Ovary (tissue), 9 donors: Measurements from ENCODE around the gene ELOVL1. TPM values are rescaled to one million over a fixed set of nuclear protein-coding genes. Genes with fewer than 3 reads are reported as not detected.

Experiments used
- DNase-seq, 5 donors: peaks; one replicate each; pipeline ENCODE4 v3.0.0-alpha.2; 2019 to 2020
- H3K27ac ChIP-seq, 2 donors: fragments of 200-600 bp; one replicate each; pipeline versions ENCODE4 v1.5.1 to v1.8.0; 2019 to 2022
- H3K27me3 ChIP-seq: fragments of 200-600 bp; one replicate; pipeline ENCODE4 v1.8.0; 2022
- H3K36me3 ChIP-seq: fragments of 200-600 bp; sonication (generic); one replicate; pipeline ENCODE4 v1.5.1; 2019
- H3K4me1 ChIP-seq: one replicate; pipeline ENCODE4 v1.8.1; 2013; ENCODE audit warnings: mild to moderate bottlenecking, moderate library complexity; ENCODE audit not compliant: insufficient read depth
- H3K4me3 ChIP-seq: fragments of 200-600 bp; sonication (generic); one replicate; pipeline ENCODE4 v1.5.1; 2017
- H3K9me3 ChIP-seq, 2 donors: fragments of 200-600 bp in 1 of 2; sonication (generic) in 1 of 2; one replicate each; pipeline versions ENCODE4 v1.5.1 to v1.8.1; 2013 to 2019; ENCODE audit warnings: mild to moderate bottlenecking in 1 of 2, moderate library complexity in 1 of 2
- EP300 ChIP-seq: sonication (generic); formaldehyde crosslinking; IDR thresholded peaks from one replicate; pipeline ENCODE4 v1.6.1; 2017; ENCODE audit warnings: antibody characterized with exemption
- POLR2A ChIP-seq: fragments of 450-650 bp; IDR thresholded peaks from one replicate; pipeline ENCODE4 v1.6.1; 2017; ENCODE audit warnings: antibody characterized with exemption, mild to moderate bottlenecking, moderate library complexity
- WGBS, 3 donors: extraction: QIAGEN DNeasy Blood & Tissue Kit in 1 of 3; methylation state at CpG; one replicate each; pipeline versions ENCODE4 v1.1.5 to v1.1.7; 2013 to 2017; 5-methylcytosine and 5-hydroxymethylcytosine counted together
- intact Hi-C, 4 donors: fragments of 100-400 bp; cut with DNase I; formaldehyde crosslinking; loops; one replicate each; pipeline versions ENCODE4 v1.11.0 to v1.15.1; 2022 to 2023
- polyA plus RNA-seq, 2 donors: library from polyadenylated mRNA; stranded (reverse); fragments of 200-250 nt in 1 of 2; fragments of 350-450 nt in 1 of 2; fragmentation: Illumina TruSeq in 1 of 2; extraction: RNeasy Lipid Tissue Mini Kit (QIAGEN cat#74804) in 1 of 2; gene quantifications; one replicate each; pipeline ENCODE4 v1.2.3, GENCODE V29; 2013 to 2014
- total RNA-seq, 7 donors: library from RNA; depleted of rRNA in 2 of 7; stranded (reverse); fragments of >200 nt in 2 of 7; fragmentation: NEBNext Ultra II Directional in 3 of 7; extraction: Animal tissue kit (Norgen Biotek cat#: 25700) in 3 of 7; gene quantifications; one replicate each; pipeline versions ENCODE4 v1.1.0 to v1.2.4, GENCODE V29; 2016 to 2023
- TF ChIP-seq, protein P1 (sequence below), 3 donors: fragments of 450-650 bp in 2 of 3; fragments of 200-600 bp in 1 of 3; IDR thresholded peaks; one replicate each; pipeline versions ENCODE4 v1.5.1 to v1.8.0; 2016 to 2022; ENCODE audit warnings: antibody characterized with exemption in 3 of 3, mild to moderate bottlenecking in 1 of 3
- donor health status: DM: no; HTN: no; CAD: no; lungs with moderate emphysema.
- donor health status: DM: no; HTN: no; CAD: no.
- donor health status: Bipolar disorder and iron deficiency.
- donor health status: DM: yes; HTN: yes; CAD: no.
- donor health status: DM: no; HTN: no; CAD: no.
- donor health status: DM: yes; HTN: yes; CAD: no.

ELOVL1 gene
- total and polyA plus RNA-seq, 9 donors = 10.0 to 130 (median 35.4) TPM

GRCh38 chr1:43365678-43366077, 2.1 kb downstream of the ELOVL1 start:
- intact Hi-C loops = loop anchor here in 1 of 4 donors (10.0 kb wide), 1 partner anchor 131 kb away; no protein-coding TSS in a partner anchor
- H3K4me3 ChIP-seq = no peak overlapping the region
- TF ChIP-seq POLR2A (no peak), EP300 (no peak)
- TF ChIP-seq, protein P1, sequence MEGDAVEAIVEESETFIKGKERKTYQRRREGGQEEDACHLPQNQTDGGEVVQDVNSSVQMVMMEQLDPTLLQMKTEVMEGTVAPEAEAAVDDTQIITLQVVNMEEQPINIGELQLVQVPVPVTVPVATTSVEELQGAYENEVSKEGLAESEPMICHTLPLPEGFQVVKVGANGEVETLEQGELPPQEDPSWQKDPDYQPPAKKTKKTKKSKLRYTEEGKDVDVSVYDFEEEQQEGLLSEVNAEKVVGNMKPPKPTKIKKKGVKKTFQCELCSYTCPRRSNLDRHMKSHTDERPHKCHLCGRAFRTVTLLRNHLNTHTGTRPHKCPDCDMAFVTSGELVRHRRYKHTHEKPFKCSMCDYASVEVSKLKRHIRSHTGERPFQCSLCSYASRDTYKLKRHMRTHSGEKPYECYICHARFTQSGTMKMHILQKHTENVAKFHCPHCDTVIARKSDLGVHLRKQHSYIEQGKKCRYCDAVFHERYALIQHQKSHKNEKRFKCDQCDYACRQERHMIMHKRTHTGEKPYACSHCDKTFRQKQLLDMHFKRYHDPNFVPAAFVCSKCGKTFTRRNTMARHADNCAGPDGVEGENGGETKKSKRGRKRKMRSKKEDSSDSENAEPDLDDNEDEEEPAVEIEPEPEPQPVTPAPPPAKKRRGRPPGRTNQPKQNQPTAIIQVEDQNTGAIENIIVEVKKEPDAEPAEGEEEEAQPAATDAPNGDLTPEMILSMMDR (IDR thresholded peaks at IDR 0.05) = no peak
- 78 to 87% (median 79%) methylated on average over 2 of the region's 2 CpGs for WGBS, 3 donors
- no peaks in the 10 kb centered on the region for H3K9me3 ChIP-seq
- H3K27me3 ChIP-seq = no peaks in the 10 kb centered on the region
- no peak overlapping the region for H3K27ac ChIP-seq
- H3K4me1 ChIP-seq = peaks cover 11% of the 10 kb centered on the region
- no peaks in the 10 kb centered on the region for H3K36me3 ChIP-seq
- DNase-seq = no peak

- intact Hi-C loops = loop anchor here in 1 of 4 donors (10.0 kb wide), 1 partner anchor 129 kb away; no protein-coding TSS in a partner anchor
- Histone ChIP-seq H3K36me3 (no peaks in the 10 kb centered on the region), H3K9me3 (no peaks in the 10 kb centered on the region), H3K27me3 (no peaks in the 10 kb centered on the region), H3K4me3 (no peak overlapping the region), H3K27ac (no peak overlapping the region), H3K4me1 (peaks cover 13% of the 10 kb centered on the region)
- WGBS, 3 donors = 70 to 77% (median 76%) methylated on average over 5 of the region's 5 CpGs
- DNase-seq = no peak
- TF ChIP-seq POLR2A (no peak), EP300 (no peak)
- TF ChIP-seq, protein P1 (IDR thresholded peaks at IDR 0.05) = no peak
Observed at GRCh38 chr1:43363935-43364525, 3.8 kb downstream of the ELOVL1 start.

DNA sequence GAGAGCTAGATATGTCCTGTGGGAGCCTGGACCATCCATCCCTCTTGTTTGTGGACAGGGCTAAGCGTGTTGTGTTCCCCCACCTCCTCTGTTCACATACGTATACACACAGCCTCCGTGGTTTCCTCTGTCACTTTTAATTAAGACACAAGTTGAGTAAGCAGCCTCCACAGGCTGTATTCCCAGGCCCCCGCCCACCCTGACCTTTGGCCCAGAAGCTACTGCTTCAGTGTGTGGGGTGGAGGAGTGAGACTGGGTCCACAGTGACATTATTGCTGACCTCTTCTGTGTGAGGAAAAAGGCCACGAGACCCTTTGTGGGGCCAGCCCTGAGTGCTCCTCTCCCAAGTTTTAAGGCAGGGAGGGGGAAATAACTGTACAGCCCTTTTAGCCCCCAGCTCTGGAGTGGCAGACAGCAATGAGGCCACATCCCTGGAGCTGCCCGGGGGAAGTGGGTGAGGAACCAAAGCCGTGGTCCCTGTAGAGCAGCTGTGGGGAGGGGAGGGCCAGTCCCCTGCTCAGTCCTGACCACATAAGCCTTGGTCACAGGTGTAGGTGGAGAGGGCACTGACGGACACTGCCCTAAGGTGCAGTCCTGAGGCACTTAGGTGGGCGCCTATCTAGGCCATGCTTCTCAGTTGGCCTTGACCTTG, 4.4 kb downstream of the ELOVL1 start:
- Histone ChIP-seq H3K36me3 (no peaks in the 10 kb centered on the region), H3K27ac (no peak overlapping the region), H3K9me3 (no peaks in the 10 kb centered on the region), H3K4me3 (no peak overlapping the region), H3K27me3 (no peaks in the 10 kb centered on the region), H3K4me1 (peaks cover 10% of the 10 kb centered on the region)
- DNase-seq = no peak
- no peak for TF ChIP-seq EP300
- TF ChIP-seq, protein P1 (IDR thresholded peaks at IDR 0.05) = no peak
- TF ChIP-seq POLR2A = no peak
- intact Hi-C loops = loop anchor here in 1 of 4 donors (10.0 kb wide), 1 partner anchor 129 kb away; no protein-coding TSS in a partner anchor
- WGBS, 3 donors = 72 to 75% (median 74%) methylated on average over 9 of the region's 9 CpGs

GRCh38 chr1:43360616-43361015, 7.2 kb downstream of the ELOVL1 start:
- 41 to 53% (median 45%) methylated on average over 4 of the region's 4 CpGs for WGBS, 3 donors
- intact Hi-C loops = loop anchor here in 1 of 4 donors (10.0 kb wide), 1 partner anchor 126 kb away; no protein-coding TSS in a partner anchor
- H3K4me3 ChIP-seq = no peak overlapping the region
- no peak overlapping the region for H3K27ac ChIP-seq
- H3K27me3 ChIP-seq = no peaks in the 10 kb centered on the region
- H3K4me1 ChIP-seq = peaks cover 5% of the 10 kb centered on the region
- TF ChIP-seq EP300 (no peak), POLR2A (no peak)
- TF ChIP-seq, protein P1 (IDR thresholded peaks at IDR 0.05) = no peak
- no peaks in the 10 kb centered on the region for H3K36me3 ChIP-seq
- no peaks in the 10 kb centered on the region for H3K9me3 ChIP-seq
- no peak for DNase-seq
